Keratinocyte (primary cell): ENCODE measurements around the gene CSGALNACT2. TPM values are rescaled to one million over a fixed set of nuclear protein-coding genes. Genes with fewer than 3 reads are reported as not detected.

Experiments used
- DNase-seq: peaks from one replicate; pipeline ENCODE4 v3.0.0-alpha.2; 2011; ENCODE audit warnings: low read depth, missing footprints, low spot score
- FAIRE-seq: peaks from 2 replicates; lab custom pipeline; 2011; peaks lifted over from hg19 to GRCh38; lab: Jason Lieb, UNC
- H2AFZ ChIP-seq: 2 replicates; pipeline ENCODE4 v1.6.0; 2012; ENCODE audit warnings: low read length, control low read depth, inconsistent platforms; ENCODE audit not compliant: control insufficient read depth
- H3K27ac ChIP-seq: 2 replicates; pipeline ENCODE4 v1.5.1; 2011; ENCODE audit warnings: low read length; ENCODE audit not compliant: control insufficient read depth, insufficient read depth
- H3K27me3 ChIP-seq: 3 replicates; pipeline ENCODE4 v1.6.0; 2011; ENCODE audit warnings: low read length; ENCODE audit not compliant: control insufficient read depth, insufficient read depth; ENCODE audit errors: extremely low read depth
- H3K36me3 ChIP-seq, 2 experiments: 2 replicates in 1 of 2; 3 replicates in 1 of 2; pipeline ENCODE4 v1.5.1; 2011; ENCODE audit warnings: low read length in 2 of 2, mild to moderate bottlenecking in 1 of 2; ENCODE audit not compliant: control insufficient read depth in 2 of 2, insufficient read depth in 2 of 2; ENCODE audit errors: extremely low read depth in 1 of 2
- H3K4me1 ChIP-seq: 3 replicates; pipeline ENCODE4 v1.5.1; 2011; ENCODE audit warnings: low read length; ENCODE audit not compliant: control insufficient read depth, insufficient read depth; ENCODE audit errors: extremely low read depth
- H3K4me2 ChIP-seq: 3 replicates; pipeline ENCODE4 v1.6.0; 2011; ENCODE audit warnings: low read depth, low read length; ENCODE audit not compliant: control insufficient read depth, insufficient read depth; ENCODE audit errors: extremely low read depth
- H3K4me3 ChIP-seq, 3 experiments: fragments of 200-600 bp in 1 of 3; sonication (generic) in 1 of 3; 2 replicates in 2 of 3; 3 replicates in 1 of 3; pipeline ENCODE4 v1.5.1; 2011 to 2016; ENCODE audit warnings: low read length in 3 of 3, mild to moderate bottlenecking in 3 of 3, control low read depth in 2 of 3, inconsistent platforms in 1 of 3, low read depth in 1 of 3, mixed read lengths in 1 of 3, mixed run types in 1 of 3, moderate library complexity in 1 of 3; ENCODE audit not compliant: control insufficient read depth in 2 of 3, insufficient read depth in 2 of 3; ENCODE audit errors: extremely low read depth in 1 of 3
- H3K79me2 ChIP-seq: 2 replicates; pipeline ENCODE4 v1.6.0; 2012; ENCODE audit warnings: low read length; ENCODE audit not compliant: control insufficient read depth, insufficient read depth
- H3K9ac ChIP-seq: 3 replicates; pipeline ENCODE4 v1.6.0; 2011; ENCODE audit warnings: low read length; ENCODE audit not compliant: control insufficient read depth, insufficient read depth; ENCODE audit errors: extremely low read depth
- H3K9me1 ChIP-seq: 3 replicates; pipeline ENCODE4 v1.6.0; 2011; ENCODE audit warnings: low read length; ENCODE audit not compliant: control insufficient read depth, insufficient read depth; ENCODE audit errors: extremely low read depth
- H3K9me3 ChIP-seq: 2 replicates; pipeline ENCODE4 v1.5.1; 2012; ENCODE audit warnings: low read depth, low read length; ENCODE audit not compliant: control insufficient read depth
- H4K20me1 ChIP-seq: 3 replicates; pipeline ENCODE4 v1.6.0; 2011; ENCODE audit warnings: low read length; ENCODE audit not compliant: control insufficient read depth, insufficient read depth; ENCODE audit errors: extremely low read depth
- EZH2 ChIP-seq: IDR thresholded peaks from one replicate; pipeline ENCODE4 v1.6.1; 2012; ENCODE audit warnings: inconsistent platforms, mild to moderate bottlenecking, low read length, moderate library complexity
- dilution Hi-C: fragments of 300-500 bp; cut with MboI; formaldehyde crosslinking; loops from one replicate; pipeline ENCODE4 v1.7.0; 2020; ENCODE audit warnings: low sequenced_read_pairs; ENCODE audit not compliant: extremely low pct_ligation_motif_present
- polyA plus RNA-seq, 5 experiments: library from polyadenylated mRNA; depleted of rRNA in 3 of 5; stranded (reverse) in 3 of 5; stranded (forward) in 1 of 5; unstranded in 1 of 5; fragments of >200 nt; gene quantifications; 1 replicate in 1 of 5; 2 replicates in 3 of 5; 3 replicates in 1 of 5; pipeline versions ENCODE4 v1.2.1 to v1.2.3, GENCODE V29; 2011 to 2012; ENCODE audit warnings: missing spikeins in 2 of 5, low read depth in 1 of 5, low replicate concordance in 1 of 5
- TF ChIP-seq, protein P1 (sequence below), 3 experiments: IDR thresholded peaks in 1 of 3; conservative IDR thresholded peaks in 1 of 3; optimal IDR thresholded peaks in 1 of 3; 2 replicates in 2 of 3; 3 replicates in 1 of 3; pipeline versions ENCODE3 to v1.5.1; 2011; ENCODE audit warnings: low read length in 3 of 3, mild to moderate bottlenecking in 3 of 3, moderate library complexity in 2 of 3, control low read depth in 1 of 3, inconsistent platforms in 1 of 3; ENCODE audit not compliant: insufficient read depth in 2 of 3; ENCODE audit errors: extremely low read depth in 1 of 3

The CSGALNACT2 gene
- polyA plus RNA-seq, 1 donor (not counting 4 experiments of a cell fraction or from before 2014, with no cell fraction given) = 19.7 TPM

DNA sequence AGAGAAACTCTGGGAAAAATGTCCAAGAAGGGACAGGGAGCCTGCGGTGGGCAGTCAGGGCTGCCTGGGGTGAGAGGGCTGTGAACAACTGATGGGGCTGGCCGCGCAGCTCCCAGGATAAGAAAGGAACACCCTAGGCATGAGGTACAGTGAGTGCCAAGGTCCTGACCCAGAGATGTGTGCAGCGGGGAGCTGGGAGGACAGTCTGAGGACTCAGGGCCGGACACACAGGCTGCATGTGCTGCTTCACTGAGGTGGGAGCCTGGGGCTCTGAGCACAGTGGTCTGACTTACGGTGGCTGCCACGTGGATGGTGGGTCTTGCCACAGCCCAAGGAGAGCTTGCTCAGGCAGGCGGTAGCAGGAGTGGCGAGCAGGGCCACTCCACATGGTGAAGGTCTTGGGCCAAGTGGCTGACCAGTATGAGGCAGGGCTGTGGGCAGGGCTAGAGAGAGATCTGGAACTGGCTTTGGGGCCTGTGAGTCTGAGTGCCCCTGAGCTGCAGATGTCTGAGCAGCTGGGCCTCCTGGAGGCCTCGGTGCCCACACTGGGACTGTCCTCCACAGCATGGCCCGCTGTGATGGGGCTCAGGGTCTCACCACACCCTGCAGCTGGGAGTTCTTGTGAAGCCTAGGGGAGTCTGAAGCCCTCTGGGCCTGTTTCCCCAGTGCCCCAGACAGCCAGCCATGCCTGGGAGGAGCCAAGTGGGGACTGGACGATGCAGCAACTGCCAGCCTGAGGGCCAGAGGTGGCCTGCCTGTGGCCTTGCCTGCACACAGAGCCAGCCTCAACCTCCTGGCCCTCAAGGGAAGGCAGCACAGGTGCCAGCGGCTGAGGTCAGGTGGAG lies 68.4 kb downstream of the CSGALNACT2 start:
- Histone ChIP-seq H2AFZ (no peak overlapping the region), H3K4me2 (no peak overlapping the region), H3K9me3 (no peaks in the 10 kb centered on the region), H3K36me3 (no peaks in the 10 kb centered on the region), H3K79me2 (no peaks in the 10 kb centered on the region), H3K9ac (no peak overlapping the region), H3K27me3 (no peaks in the 10 kb centered on the region), H3K27ac (no peak overlapping the region), H4K20me1 (no peaks in the 10 kb centered on the region), H3K4me3 (no peak overlapping the region), H3K4me1 (no peaks in the 10 kb centered on the region), H3K9me1 (no peaks in the 10 kb centered on the region)
- FAIRE-seq (no peak), DNase-seq (no peak)
- dilution Hi-C loops = no loop called here
- TF ChIP-seq EZH2 = no peak
- TF ChIP-seq, protein P1, sequence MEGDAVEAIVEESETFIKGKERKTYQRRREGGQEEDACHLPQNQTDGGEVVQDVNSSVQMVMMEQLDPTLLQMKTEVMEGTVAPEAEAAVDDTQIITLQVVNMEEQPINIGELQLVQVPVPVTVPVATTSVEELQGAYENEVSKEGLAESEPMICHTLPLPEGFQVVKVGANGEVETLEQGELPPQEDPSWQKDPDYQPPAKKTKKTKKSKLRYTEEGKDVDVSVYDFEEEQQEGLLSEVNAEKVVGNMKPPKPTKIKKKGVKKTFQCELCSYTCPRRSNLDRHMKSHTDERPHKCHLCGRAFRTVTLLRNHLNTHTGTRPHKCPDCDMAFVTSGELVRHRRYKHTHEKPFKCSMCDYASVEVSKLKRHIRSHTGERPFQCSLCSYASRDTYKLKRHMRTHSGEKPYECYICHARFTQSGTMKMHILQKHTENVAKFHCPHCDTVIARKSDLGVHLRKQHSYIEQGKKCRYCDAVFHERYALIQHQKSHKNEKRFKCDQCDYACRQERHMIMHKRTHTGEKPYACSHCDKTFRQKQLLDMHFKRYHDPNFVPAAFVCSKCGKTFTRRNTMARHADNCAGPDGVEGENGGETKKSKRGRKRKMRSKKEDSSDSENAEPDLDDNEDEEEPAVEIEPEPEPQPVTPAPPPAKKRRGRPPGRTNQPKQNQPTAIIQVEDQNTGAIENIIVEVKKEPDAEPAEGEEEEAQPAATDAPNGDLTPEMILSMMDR (optimal IDR thresholded peaks at IDR 0.05 in 1 of 3, IDR thresholded peaks at IDR 0.05 in 1 of 3, conservative IDR thresholded peaks at IDR 0.05 in 1 of 3; ENCODE audit: extremely low read depth in 1 of 3, insufficient read depth in 2 of 3, low read length in 3 of 3) = no peak

DNA sequence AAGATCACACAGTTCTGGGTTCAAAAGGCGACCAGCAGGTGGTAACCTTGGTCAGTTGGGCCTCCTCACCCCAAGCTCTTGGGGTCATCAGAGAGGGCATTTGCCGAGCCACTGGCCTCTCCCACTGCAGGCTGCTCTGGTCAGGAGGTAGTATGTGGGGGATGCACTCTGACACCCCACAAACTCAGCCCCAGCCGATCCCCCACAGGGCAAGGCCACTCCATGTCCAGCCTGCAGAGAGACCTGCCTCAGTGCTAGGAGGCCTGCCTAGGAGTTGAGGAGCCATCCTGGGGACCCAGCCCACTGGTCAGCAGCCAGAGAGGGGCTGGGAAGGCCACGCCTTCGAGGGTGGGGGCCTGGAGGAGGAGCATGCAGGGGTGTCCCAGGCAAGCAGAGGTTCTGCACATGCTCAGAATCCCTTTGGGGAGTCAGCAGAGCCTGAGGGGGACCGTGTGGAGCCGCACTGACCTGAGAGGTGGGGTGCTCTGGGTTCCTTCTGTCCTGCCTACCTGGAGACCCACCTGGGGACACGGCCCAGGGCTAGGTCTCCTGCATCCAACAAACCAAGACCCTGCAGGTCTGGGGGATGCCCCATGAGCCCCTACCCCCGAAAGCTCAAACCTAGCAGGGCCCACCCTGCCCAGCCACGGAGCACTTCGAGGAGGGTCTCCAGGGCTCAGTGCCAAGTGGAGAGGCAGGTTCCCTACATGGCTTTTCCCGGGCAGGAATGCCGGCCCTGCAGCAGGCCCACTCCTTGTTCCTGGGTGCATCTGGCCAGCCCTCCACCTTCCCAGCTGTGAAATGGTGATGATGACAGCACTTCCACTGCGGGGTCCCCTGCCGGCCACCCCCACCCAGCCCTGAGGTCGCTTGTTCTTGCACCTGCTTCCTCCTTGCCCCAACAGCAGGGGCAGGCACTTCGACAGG lies 70.2 kb downstream of the CSGALNACT2 start:
- no peaks in the 10 kb centered on the region for H3K9me1 ChIP-seq
- no peak for DNase-seq
- no peak for FAIRE-seq

More for the DNA sequence above, 70.2 kb downstream of the CSGALNACT2 start:
- H3K4me2 ChIP-seq = no peak overlapping the region
- no peaks in the 10 kb centered on the region for H3K79me2 ChIP-seq
- no peaks in the 10 kb centered on the region for H3K9me3 ChIP-seq
- H3K4me1 ChIP-seq = no peaks in the 10 kb centered on the region
- no peaks in the 10 kb centered on the region for H3K27me3 ChIP-seq
- no peak overlapping the region for H3K27ac ChIP-seq
- H4K20me1 ChIP-seq = no peaks in the 10 kb centered on the region
- H3K9ac ChIP-seq = no peak overlapping the region
- dilution Hi-C loops = no loop called here
- TF ChIP-seq, protein P1 (optimal IDR thresholded peaks at IDR 0.05 in 1 of 3, IDR thresholded peaks at IDR 0.05 in 1 of 3, conservative IDR thresholded peaks at IDR 0.05 in 1 of 3; ENCODE audit: extremely low read depth in 1 of 3, insufficient read depth in 2 of 3, low read length in 3 of 3) = no peak
- no peak for TF ChIP-seq EZH2
- H2AFZ ChIP-seq = no peak overlapping the region
- H3K36me3 ChIP-seq = no peaks in the 10 kb centered on the region
- no peak overlapping the region for H3K4me3 ChIP-seq
